ENCODE measurements around the gene TNFAIP8L2. TPM values are rescaled to one million over a fixed set of nuclear protein-coding genes. Genes with fewer than 3 reads are reported as not detected.

The TNFAIP8L2 gene
- total RNA-seq, 1 experiment from 2014 or later = not detected

DNA sequence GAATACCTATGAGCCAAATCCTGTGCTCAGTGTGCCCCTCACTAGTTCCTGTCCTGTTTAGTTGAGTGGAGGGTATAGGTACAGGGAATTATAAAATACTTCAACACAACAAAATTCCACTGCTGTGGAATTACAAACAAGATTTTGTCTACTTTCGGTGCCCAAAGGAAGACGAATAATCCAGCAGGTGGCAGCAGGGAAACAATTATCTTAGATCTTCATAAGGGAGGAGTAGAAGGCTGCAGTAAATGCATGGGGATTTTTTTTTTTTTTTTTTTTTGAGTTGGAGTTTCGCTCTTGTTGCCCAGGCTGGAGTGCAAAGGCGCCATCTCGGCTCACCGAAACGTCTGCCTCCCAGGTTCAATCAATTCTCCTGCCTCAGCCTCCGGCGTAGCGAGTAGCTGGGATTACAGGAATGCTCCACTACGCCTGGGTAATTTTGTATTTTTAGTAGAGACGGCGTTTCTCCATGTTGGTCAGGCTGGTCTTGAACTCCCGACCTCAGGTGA is 39.9 kb downstream of the TNFAIP8L2 start:
- CTCF ChIA-PET = interaction anchor here (0.7 kb wide), 1 partner anchor 97 kb away, joined by 3 read pairs; no protein-coding TSS in a partner anchor
- H3K9ac ChIP-seq (ENCODE audit: low read length) = peak overlapping the region; percentile 76
- POLR2A ChIA-PET (ENCODE audit: unreplicated experiment) = no interaction called here

DNA sequence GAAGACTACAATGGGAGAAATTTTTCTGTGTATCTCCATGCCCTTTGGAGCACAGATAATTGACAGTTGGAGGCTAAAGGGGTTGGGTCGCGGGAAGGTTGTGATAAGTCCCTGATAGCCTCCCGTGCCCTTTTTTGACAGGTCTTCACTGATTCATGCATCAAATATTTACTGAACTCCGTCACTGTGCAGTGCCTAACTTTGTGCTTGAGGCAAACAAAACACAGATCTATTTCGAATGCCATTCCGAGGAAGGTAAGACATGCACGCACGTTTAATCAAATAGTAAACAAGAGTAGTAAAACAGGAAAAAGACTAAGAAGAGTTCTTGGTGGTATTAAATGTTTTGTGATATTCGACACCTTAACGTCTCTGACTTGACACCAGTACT is 41.4 kb downstream of the TNFAIP8L2 start:
- Histone ChIP-seq H3K9me3 (ENCODE audit: low read length) (no peaks in the 10 kb centered on the region), H3K4me3 (ENCODE audit: low read length) (peak overlapping the region; percentile 96), H3F3A (ENCODE audit: low read length, unreplicated experiment) (peaks cover 11% of the 10 kb centered on the region), H3K27ac (ENCODE audit: low read length) (peak overlapping the region; percentile 83), H3K27me3 (ENCODE audit: low read length) (no peaks in the 10 kb centered on the region), H3K4me1 (ENCODE audit: insufficient read depth, low read length) (peaks cover 37% of the 10 kb centered on the region), H3K36me3 (ENCODE audit: low read depth, low read length) (peaks cover 11% of the 10 kb centered on the region), H3K9ac (ENCODE audit: low read length) (peak overlapping the region; percentile 93), H3K4me2 (ENCODE audit: low read length) (peak overlapping the region; percentile 89), H4K20me1 (ENCODE audit: low read length) (peaks cover 21% of the 10 kb centered on the region), H3K9me2 (replicated peaks; ENCODE audit: low read length) (no peaks in the 10 kb centered on the region), H2AFZ (ENCODE audit: low read length) (peak overlapping the region; percentile 84), H3K79me2 (ENCODE audit: low read length) (peaks cover 59% of the 10 kb centered on the region)
- BruUV-seq (replicated peaks) = no TSS peak
- ChIA-PET CTCF (no interaction called here), POLR2A (ENCODE audit: unreplicated experiment) (no interaction called here)
- TF ChIP-seq EZH2phosphoT487 (IDR thresholded peaks at IDR 0.05; ENCODE audit: borderline replicate concordance, low read length) = no peak
- TF ChIP-seq, protein P1, sequence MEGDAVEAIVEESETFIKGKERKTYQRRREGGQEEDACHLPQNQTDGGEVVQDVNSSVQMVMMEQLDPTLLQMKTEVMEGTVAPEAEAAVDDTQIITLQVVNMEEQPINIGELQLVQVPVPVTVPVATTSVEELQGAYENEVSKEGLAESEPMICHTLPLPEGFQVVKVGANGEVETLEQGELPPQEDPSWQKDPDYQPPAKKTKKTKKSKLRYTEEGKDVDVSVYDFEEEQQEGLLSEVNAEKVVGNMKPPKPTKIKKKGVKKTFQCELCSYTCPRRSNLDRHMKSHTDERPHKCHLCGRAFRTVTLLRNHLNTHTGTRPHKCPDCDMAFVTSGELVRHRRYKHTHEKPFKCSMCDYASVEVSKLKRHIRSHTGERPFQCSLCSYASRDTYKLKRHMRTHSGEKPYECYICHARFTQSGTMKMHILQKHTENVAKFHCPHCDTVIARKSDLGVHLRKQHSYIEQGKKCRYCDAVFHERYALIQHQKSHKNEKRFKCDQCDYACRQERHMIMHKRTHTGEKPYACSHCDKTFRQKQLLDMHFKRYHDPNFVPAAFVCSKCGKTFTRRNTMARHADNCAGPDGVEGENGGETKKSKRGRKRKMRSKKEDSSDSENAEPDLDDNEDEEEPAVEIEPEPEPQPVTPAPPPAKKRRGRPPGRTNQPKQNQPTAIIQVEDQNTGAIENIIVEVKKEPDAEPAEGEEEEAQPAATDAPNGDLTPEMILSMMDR (conservative IDR thresholded peaks at IDR 0.05; ENCODE audit: low read depth, low read length) = no peak
- TF ChIP-seq EZH2 (IDR thresholded peaks at IDR 0.05; ENCODE audit: low read length, unreplicated experiment) = no peak
- intact Hi-C loops (cut with micrococcal nuclease) = loop anchor here (5.0 to 10.0 kb wide), 2 partner anchors 129 to 347 kb away; partner anchors contain the start of genes PI4KB and TUFT1
- DNase-seq (no peak), ATAC-seq (peak; percentile 1)

More for the DNA sequence above, 39.9 kb downstream of the TNFAIP8L2 start:
- Histone ChIP-seq H3K4me3 (ENCODE audit: low read length) (peak overlapping the region; percentile 69), H3K27me3 (ENCODE audit: low read length) (no peaks in the 10 kb centered on the region), H3K27ac (ENCODE audit: low read length) (peak overlapping the region; percentile 83), H3K4me2 (ENCODE audit: low read length) (peak overlapping the region; percentile 89), H3K4me1 (ENCODE audit: insufficient read depth, low read length) (peaks cover 29% of the 10 kb centered on the region), H3K9me3 (ENCODE audit: low read length) (no peaks in the 10 kb centered on the region), H3K9me2 (replicated peaks; ENCODE audit: low read length) (no peaks in the 10 kb centered on the region), H3K36me3 (ENCODE audit: low read depth, low read length) (no peaks in the 10 kb centered on the region), H3K79me2 (ENCODE audit: low read length) (peaks cover 44% of the 10 kb centered on the region), H4K20me1 (ENCODE audit: low read length) (peaks cover 10% of the 10 kb centered on the region), H2AFZ (ENCODE audit: low read length) (peak overlapping the region; percentile 51), H3F3A (ENCODE audit: low read length, unreplicated experiment) (peaks cover 11% of the 10 kb centered on the region)
- intact Hi-C loops (cut with micrococcal nuclease) = loop anchor here (1.0 to 10.0 kb wide), 4 partner anchors 55 to 348 kb away; partner anchors contain the start of genes PI4KB and TUFT1
- DNase-seq (peak; percentile 97), ATAC-seq (peak; percentile 39)
- BruUV-seq (replicated peaks) = no TSS peak
- no peak for TF ChIP-seq EZH2phosphoT487 (IDR thresholded peaks at IDR 0.05; ENCODE audit: borderline replicate concordance, low read length)
- TF ChIP-seq, protein P1 (conservative IDR thresholded peaks at IDR 0.05; ENCODE audit: low read depth, low read length) = peak; percentile 79
- no peak for TF ChIP-seq EZH2 (IDR thresholded peaks at IDR 0.05; ENCODE audit: low read length, unreplicated experiment)

Measured in PC-3 (cell line).